Lower leg skin (tissue), 3 donors: ENCODE data around the gene ANXA1.

Experiments used
- CTCF ChIP-seq, 3 donors: fragments of 450-650 bp; IDR thresholded peaks; one replicate each; pipeline ENCODE4 v1.5.1; 2016; ENCODE audit warnings: antibody characterized with exemption in 3 of 3, mild to moderate bottlenecking in 3 of 3, moderate library complexity in 2 of 3
- POLR2A ChIP-seq, 2 donors: fragments of 450-650 bp; IDR thresholded peaks; one replicate each; pipeline ENCODE4 v1.6.1; 2016 to 2017; ENCODE audit warnings: antibody characterized with exemption in 2 of 2, mild to moderate bottlenecking in 1 of 2, moderate library complexity in 1 of 2

DNA sequence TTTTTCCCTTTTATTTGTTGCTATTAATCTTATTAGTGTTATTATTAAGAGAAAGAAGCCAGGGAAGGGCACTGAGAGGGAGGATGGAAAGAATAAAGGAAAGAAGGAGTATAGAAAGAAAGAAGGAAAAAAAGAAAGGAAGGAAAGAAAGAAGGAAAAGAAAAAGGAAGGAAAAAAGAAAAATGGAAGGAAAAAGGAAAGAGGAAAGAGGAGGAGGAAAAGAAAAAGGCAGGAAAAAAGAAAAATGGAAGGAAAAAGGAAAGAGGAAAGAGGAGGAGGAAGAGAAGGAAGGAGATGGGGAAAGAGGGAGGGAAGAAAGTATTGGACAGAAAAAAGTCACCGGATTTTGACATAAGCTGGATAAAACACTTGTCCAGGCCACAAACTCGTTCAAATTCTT lies 47.8 kb downstream of the ANXA1 start:
- TF ChIP-seq CTCF (IDR thresholded peaks at IDR 0.05), result no peak
- TF ChIP-seq POLR2A (IDR thresholded peaks at IDR 0.05), result no peak
